ENCODE results near the gene VAV2.

The VAV2 gene

DNA sequence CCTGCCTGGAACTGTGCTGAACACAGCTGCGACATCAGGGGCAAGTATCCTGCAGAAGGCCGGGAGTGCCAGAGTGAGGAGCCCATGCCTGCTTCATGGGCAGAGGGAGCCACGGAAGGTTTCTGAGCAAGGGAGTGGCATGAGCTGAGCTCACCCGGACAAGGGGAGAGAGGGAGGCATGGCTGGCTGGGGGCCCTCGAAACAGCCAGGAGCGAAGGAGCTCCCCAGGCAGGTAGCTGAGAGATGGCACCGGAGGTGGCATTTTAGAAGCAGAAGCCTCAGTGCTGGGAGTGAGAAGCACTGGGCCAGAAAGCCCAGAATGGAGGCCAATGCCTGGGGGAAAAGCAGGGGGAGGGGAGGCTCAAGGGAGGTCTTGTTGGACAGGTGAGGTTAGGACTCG lies 197.1 kb downstream of the VAV2 start:
- no peak for DNase-seq (ENCODE audit: low spot score)

DNA sequence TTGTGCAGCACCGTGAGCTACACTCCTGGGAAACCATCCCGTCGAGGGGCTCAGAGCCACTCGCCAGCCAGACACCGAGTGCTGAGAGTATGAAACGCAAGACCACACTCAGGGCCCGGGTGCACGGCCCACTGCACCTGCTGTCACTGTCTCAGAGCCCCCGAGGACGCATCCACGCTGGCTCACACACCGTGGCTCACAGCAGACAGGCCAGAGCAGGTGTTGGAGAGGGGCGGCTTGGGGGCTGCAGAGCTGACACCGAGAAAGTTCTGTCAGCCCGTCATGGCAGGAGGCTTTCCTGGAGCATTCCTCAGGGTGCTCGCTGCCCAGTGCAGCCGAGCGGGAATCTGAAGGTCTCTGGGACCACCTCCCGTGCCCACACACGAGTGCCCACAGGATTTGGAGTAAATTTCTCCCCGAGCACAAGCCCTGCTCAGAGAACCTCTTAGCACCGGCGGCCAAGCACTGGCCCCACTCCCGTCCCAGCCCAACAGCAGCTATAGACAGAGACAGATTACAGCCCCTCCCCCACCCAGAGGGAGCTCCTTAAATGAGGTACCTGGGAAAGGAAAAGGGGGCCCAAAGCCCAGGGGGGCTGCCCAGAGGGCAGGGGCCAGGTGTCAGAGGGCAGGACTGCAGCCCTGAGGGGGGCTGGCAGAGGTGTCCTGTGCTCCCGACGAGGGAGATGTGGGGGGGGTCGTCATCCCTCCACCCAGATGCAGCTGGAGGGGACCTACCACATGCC lies 197.9 kb downstream of the VAV2 start:
- DNase-seq (ENCODE audit: low spot score), result no peak

DNA sequence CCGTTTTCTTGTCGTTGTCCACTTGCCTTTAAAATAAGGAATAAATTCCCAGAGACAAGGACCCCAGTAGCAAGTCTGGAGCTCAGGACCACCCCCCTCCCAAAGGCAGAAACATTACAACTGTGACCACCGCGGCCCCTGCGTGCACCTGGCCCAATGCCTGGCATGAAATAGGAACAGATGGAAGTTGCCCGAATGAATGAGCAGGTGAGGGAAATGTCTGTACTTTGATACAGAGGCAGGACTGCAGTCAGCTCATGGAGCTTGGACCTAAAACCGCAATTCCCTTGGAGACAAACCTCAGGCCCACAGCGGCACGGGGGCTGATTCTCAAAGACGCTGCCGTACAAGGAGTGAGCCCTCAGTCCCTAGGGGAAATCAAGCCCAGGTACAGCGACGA lies 198.7 kb downstream of the VAV2 start:
- DNase-seq (ENCODE audit: low spot score), result no peak

DNA sequence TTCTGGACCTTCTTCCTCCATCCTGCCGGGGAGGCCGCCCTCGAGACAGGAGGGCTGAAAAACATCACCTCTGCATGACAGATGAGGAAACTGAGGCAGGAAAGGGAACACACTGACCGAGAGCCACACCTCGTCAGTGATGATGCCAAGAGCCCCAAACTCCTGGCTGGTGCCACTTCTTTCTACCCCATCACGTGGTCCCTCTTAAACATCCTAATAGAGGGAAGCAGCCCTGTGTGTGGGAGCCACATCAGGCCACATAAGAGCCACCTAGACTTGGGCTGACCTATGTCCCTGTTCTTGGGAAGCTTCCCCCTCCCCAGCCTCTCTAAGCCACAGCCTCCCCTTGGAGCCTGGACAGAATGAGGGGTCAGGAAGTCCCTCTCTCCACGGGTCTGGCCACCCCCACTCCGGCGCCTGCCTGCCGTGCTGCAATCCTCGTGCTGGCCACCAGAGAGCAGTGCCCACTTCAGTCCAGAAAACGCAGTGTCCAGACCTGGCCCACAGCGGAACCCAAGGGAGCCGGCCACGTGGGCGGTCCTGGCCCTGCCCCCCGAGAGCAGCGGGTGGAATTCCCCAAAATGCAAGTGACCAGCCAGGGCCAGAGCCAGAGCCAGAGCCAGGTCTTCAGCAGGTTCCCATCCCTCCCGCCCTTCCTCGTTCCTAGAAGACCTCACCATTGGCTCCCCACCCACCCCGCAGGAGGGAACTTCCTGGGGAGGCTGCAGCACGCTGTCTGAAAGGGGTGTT lies 199.2 kb downstream of the VAV2 start:
- peak; percentile 87 for DNase-seq (ENCODE audit: low spot score)

DNA sequence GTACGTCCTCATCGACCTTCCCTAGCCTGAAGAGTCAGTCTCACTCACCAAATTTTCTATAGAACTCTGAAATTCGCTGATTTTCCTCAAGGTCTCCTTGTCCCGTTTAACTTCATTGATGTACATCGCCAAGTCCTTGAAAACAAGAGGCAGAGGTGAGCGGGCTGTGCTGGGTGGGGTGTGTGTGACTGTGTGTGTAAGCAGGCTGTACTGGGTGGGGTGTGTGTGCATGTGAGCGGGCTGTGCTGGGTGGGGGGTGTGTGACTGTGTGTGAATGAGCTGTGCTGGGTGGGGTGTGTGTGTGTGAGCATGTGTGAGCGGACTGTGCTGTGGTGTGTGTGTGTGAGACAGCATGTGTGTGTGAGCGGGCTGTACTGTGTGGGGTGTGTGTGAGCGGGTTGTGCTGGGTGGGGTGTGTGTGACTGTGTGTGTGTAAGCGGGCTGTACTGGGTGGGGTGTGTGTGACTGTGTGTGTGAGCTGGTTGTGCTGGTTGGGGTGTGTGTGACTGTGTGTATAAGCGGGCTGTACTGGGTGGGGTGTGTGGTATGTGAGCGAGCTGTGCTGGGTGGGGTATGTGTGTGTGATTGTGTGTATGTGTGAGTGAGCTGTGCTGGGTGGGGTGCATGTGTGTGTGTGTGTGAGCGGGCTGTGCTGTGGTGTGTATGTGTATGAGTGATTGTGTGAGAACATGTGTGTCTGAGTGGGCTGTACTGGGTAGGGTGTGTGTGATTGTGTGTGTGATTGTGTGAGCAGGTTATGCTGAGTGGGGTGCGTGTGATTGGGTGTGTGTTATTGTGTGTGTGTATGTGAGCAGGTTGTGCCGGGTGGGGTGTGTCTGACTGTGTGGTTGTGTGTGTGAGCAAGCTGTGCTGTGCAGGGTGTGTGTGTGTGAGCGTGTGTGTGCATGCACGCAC lies 200.1 kb downstream of the VAV2 start:
- DNase-seq (ENCODE audit: low spot score), result no peak

DNA sequence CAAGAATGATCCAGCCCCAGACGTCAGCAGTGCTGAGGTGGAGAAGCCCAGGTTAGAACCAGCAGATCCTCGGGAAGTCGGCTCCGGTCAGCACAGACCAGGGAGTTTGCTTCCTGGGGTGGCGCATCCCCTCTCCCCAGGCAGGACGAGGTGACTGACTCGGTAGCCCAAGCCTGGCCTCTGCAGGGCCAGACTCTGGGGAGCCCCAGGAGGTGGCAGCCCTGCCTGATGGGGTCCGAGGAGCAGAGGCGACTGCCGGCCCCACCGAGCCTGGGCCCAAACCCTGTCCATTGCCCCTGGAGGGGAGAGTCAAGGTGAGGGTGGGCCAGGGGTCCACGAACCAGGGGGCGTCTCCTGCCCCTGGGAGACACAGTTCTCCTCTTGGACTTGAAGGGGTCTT lies 201.1 kb downstream of the VAV2 start:
- no peak for DNase-seq (ENCODE audit: low spot score)

DNA sequence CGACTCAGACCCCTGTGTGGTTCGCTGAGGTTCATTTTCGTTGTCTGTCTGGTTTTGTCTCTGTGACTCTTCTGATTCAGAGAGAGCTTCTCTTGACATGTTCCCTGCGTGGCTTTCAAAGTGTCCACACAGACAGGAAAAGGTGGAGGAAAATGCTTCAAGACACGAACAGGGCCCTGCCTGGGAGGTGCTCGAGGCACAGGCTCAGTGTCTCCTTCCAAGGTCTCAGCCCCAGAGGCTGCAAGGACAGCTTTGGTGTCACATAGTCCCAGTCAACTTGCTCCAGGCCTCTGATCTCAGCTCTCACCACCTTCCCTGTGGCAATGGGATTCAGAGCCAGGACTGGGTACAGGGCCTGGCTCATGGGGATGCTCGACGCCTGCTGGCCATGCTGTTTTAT lies 202.3 kb downstream of the VAV2 start:
- DNase-seq (ENCODE audit: low spot score), result no peak

DNA sequence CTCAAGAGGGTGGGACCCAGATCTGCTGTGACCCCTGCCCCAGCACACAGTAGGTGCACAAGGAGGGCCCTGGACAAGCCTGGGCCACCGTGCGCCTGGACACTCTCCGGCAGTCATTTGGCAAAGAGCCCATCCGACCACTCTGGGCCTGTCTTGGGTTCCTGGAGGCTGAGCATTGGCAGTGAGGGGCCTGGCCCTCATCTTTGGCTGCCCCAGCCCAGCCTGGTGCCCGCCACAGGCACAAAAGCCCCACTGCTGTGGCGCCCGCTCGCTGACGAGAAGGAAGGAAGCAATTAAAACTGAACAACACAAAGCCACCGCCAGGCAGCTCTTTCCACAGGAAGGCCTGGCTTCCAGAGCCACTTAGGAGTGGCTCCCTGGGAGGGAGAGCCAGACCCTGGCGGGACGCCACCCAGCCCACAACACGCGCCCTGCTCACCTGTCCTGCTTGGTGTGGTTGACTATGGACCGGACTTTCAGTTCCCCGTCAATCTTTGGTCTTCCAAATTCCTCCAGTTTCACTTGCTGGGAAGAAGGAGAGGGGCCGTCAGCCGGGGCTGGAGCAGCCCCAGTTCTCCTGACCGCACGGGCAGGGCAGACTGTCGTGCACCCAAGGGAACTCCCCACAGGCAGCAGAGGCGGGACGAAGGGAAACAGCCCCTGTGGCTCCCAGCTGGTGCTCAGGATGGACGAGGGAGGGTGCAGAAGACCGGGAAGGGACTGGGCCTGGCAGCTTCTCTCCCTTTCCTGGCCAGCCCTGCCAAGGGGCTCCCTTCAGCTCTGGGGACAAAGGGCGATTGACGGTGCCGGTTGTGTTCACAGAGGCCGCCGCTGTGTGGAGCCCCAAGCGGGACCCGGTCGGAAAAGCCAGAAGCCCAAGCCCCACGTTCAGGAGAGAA lies 203.1 kb downstream of the VAV2 start:
- no peak for DNase-seq (ENCODE audit: low spot score)

DNA sequence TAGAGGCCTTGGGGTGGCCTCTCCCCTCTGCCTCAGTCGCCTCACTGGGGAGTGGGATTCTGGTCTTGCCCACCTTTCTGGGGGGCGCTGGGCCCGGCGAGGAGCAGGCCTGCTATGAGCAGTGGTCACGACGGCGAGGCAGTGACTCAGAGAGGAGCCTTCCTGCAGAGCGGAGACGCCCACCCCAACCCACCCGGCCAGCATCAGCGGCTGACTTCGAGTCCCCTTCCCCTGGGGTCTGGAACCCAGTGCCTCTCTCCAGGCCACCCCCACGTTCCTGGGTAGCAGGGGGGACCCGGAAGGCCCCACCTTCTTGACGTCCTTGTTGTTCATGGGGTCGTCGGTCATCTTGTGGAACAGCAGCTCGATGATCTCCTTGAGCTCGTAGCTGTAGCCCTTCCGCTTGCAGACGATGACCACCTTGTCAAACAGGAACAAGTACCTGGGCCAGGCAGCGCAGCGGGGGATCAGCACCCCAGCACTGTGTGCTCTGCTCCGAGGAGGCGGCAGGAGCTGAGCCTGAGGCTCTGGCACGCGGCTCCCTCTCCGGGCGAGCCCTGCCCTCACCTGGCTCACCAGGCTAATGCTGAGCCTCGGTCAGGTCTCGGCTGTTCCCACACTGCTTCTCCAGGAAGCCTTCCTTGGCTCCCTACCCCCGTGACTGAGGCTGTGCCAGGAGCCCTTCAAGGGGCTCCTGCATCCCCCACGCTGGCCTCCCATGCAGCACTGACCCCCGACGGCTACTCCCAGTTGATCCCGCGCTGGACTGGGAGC lies 203.9 kb downstream of the VAV2 start:
- DNase-seq (ENCODE audit: low spot score), result no peak

DNA sequence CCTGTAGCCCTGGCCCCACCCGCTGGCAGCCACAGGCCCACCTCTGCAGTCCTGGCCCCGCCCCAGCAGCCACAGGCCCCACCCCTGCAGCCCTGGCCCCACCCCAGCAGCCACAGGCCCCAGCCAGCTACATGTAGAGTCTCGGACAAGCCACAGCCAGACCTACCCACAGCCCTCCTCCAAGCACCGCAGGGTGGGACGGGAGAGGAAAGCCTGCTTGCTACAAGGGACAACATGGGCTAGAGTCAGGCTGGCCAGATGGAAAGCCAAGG lies 204.4 kb downstream of the VAV2 start:
- DNase-seq (ENCODE audit: low spot score), result no peak

DNA sequence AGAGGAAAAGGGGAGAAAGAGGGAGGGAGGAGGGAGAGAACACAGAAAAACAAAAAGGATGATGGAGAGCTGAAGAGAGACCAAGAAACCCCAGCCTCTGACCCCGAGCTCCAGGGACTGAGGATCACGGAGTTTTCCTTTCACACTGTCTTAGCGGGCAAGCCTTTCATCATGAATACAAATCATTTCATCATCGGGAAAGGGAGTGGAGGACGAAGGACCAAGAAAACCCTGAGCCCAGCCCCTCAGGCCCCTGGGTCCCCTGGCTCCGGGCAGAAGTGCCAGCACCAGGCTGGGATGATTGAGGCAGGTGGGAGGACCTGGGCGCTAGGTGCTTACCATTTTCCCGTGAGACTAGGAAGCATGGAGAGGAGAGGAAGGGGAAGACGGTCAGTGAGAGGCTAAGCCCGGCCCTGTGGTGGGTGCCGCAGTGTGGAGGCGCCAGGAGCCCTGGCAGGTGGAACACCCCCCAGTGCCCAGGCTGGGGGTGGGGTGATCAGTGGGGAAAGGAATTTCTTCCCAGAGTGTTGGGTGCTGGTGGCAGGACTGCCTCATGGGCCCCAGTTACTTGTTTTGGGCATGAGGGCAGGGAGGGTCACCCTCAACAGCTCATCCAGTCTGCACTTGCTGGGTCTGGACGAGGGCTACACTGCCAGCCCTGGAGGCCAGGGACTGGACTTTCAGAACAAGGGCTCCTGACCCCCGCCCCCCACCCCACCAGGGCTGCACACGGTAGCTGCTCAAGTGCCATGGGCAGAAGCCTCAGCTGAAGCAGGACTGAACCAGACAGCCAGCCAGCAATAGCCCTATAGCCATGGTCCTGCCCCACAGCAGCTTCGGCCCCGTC lies 205.0 kb downstream of the VAV2 start:
- DNase-seq (ENCODE audit: low spot score), result no peak

DNA sequence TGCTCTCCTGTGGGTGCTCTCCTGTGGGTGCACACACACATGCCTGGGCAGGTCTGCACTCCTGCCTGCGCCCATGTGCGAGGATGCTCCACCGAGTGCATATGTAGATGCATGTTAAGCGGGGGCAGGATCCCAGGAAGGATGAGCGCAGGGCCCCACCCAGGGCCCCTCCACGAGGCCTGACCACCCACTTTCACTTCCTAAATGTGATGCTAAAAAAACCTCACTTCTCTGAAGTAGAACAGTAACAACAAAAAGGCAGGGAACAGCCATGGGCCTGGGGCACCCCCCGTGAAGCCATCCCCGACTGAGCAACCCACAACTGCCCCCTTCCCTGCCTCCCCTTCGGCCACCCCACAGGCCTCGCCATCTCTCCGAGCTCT lies 205.8 kb downstream of the VAV2 start:
- no peak for DNase-seq (ENCODE audit: low spot score)

DNA sequence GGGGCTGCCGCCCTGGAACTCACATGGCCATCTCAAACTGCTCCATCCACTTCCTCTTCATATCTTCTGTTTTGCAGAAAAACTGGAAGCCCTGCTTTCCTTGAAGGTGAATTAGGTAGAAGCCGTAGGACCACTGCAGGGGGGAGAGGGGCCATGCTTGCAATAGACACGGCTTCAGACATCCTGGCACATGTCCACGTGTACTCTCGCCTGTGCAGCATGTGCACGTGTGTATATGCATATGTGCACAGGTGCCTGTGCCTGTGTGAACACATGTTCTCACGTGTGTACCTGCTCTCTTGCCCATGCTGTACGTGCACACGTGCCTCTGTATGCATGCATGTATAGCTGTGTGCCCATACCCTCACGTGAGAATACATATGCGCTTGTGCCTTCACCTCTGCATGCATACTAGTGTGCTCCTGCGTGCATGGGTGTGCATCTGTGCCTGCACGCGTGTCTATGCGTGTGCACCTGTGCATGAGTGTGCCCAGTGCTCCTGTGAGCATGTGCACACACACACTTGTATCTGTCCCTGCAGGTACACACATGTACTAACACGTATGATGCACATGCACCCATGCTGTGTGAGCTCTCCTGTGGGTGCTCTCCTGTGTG lies 206.3 kb downstream of the VAV2 start:
- DNase-seq (ENCODE audit: low spot score), result no peak

DNA sequence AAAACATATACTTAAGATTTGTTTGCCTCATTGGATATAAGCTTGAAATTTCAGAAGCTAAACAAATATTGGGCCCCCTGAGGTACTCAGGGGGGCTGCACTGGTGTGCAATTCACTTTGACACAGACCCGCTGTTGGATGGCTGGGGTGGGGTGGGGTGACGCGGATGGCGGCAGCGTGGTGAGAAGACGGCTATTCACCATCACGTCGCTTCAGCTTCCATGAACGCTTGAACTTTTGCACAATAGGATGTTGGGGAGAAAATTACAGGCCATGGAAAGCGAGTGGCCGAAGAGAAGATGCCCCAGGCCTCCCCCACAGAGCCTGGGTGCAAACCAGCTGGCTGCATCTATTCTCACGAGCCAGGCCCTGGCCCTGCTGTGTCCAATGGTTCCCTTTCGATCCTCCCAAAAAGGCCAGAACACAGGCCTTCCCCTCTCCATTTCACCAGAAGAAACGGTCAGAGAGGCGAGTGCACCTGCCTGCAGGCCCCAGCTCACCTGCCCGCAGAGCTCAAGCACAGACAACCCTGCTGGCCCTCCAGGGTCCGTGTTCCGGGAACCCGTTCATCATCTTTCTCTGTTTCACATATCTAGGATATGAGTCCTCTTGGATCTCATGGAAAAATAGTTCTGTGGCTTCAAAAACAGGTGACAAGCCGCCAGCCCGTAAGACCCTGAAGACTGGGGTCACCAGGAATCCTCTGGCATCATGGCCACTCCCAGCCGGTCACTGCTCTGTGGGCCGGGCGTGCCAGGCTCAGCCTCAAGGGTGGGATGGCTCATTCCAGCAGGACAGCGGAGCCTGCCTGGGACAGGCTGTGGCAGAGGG lies 207.2 kb downstream of the VAV2 start:
- no peak for DNase-seq (ENCODE audit: low spot score)

DNA sequence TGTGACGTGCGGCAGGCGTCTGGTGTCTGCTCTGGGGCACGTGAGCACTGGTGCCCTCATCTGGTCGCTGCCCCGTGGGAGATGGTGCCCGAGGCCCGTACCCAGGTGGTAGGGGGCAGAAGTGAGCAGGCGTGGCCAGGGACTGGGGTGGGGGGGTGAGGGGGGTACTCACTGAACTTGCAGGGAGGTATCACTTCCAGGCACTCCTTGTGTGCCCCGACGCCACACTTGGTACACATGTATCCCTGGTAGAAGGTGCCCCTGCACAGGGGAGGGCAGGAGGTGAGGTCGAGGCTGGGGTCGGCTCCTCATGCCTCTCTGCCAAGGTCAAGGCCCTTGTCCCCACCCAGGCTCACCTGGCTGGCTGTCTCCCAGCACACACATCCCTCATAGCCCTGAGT lies 208.8 kb downstream of the VAV2 start:
- no peak for DNase-seq (ENCODE audit: low spot score)

DNA sequence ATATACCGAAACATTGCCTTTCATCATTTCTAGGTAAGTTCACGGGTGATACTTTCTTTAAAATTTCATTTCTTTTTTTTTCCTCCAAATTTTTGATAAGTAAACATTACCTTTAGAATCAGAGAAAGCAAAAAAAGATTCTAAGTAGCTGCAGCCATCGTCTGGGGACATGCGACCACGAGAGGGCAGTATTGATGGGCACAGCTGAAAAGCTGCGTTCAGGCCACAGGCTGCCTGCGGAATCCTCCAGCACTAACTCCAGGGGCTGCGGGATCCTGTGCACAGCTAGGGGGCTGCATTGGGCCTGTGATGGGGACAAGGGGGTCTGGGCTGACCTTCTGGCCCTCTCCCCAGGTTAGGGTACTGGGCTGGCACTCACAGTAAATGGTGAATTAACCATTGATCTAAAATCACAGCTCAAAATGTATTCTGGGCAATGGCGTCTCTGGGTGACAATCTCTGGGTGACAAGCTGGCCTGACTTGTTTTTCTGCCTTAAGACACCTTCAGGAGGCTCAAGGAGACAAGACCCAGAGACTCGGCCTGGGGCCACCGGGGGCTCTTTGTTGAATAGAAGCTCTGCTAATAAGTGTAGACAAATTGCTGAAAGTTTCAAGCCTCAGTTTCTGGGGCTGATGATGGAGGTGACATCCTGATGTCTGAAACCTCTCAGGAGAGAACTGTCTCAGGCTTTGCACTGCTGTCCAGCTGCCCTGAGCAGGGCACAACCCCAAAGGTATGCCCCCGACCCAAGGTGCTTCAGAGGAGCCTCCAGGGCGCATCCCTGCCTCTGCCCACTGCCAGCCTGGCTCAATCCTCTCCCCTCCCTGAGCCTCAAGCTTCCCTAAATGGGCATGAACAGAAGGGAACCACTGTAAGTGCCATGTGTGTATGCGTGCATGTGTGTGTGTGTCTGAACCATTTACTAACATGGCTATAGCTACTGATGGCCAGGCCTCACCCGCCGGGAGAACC lies 209.7 kb downstream of the VAV2 start:
- no peak for DNase-seq (ENCODE audit: low spot score)

DNA sequence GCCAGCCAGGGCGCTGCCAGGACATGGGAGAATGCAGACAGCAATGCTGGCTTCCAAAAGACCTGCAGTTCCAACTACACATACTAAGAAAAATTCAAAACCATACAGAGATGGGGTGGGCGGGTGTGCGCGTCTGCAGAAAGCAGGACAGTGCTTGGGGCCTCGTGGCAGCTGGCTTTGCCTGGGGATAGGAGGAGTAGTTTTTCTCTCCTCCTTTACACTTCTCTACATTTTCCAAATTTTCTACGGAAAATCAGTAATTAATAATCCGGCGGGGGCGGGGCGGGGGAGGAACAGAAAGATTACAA lies 210.3 kb downstream of the VAV2 start:
- DNase-seq (ENCODE audit: low spot score), result no peak

All from left forelimb (tissue), 1 donor.